Measurements from ENCODE around the gene EXT2. TPM values are rescaled to one million over a fixed set of nuclear protein-coding genes. Genes with fewer than 3 reads are reported as not detected.
A peak's percentile ranks its signal among the peaks of the same experiment; 100 is the strongest.

The EXT2 gene
- total RNA-seq, 1 experiment from 2014 or later = 74.9 TPM

GRCh38 chr11:44248109-44248508 lies 152.6 kb downstream of the EXT2 start:
- peak; percentile 38 for DNase-seq (ENCODE audit: low spot score)
- in situ Hi-C loops (cut with HindIII; ENCODE audit: low sequenced_read_pairs) = no loop called here

- no peak for DNase-seq (ENCODE audit: low spot score)
- in situ Hi-C loops (cut with HindIII; ENCODE audit: low sequenced_read_pairs) = loop anchor here (25.0 kb wide), 1 partner anchor 138 kb away; no protein-coding TSS in a partner anchor
These were observed 154.9 kb downstream of the EXT2 start for GRCh38 chr11:44250421-44250820.

GRCh38 chr11:44252999-44253602 lies 157.6 kb downstream of the EXT2 start:
- in situ Hi-C loops (cut with HindIII; ENCODE audit: low sequenced_read_pairs) = loop anchor here (25.0 kb wide), 1 partner anchor 141 kb away; no protein-coding TSS in a partner anchor
- no peak for DNase-seq (ENCODE audit: low spot score)

GRCh38 chr11:44255406-44256071 lies 160.1 kb downstream of the EXT2 start:
- in situ Hi-C loops (cut with HindIII; ENCODE audit: low sequenced_read_pairs) = loop anchor here (25.0 kb wide), 1 partner anchor 143 kb away; no protein-coding TSS in a partner anchor
- no peak for DNase-seq (ENCODE audit: low spot score)

- in situ Hi-C loops (cut with HindIII; ENCODE audit: low sequenced_read_pairs) = loop anchor here (25.0 kb wide), 1 partner anchor 144 kb away; no protein-coding TSS in a partner anchor
- peak; percentile 38 for DNase-seq (ENCODE audit: low spot score)
These were observed 161.3 kb downstream of the EXT2 start for GRCh38 chr11:44256673-44257291.

GRCh38 chr11:44257338-44258189 lies 162.1 kb downstream of the EXT2 start:
- DNase-seq (ENCODE audit: low spot score) = no peak
- in situ Hi-C loops (cut with HindIII; ENCODE audit: low sequenced_read_pairs) = loop anchor here (25.0 kb wide), 1 partner anchor 145 kb away; no protein-coding TSS in a partner anchor

GRCh38 chr11:44258190-44258489 lies 162.7 kb downstream of the EXT2 start:
- DNase-seq (ENCODE audit: low spot score) = no peak
- in situ Hi-C loops (cut with HindIII; ENCODE audit: low sequenced_read_pairs) = loop anchor here (25.0 kb wide), 1 partner anchor 146 kb away; no protein-coding TSS in a partner anchor

GRCh38 chr11:44258839-44259420 lies 163.5 kb downstream of the EXT2 start:
- in situ Hi-C loops (cut with HindIII; ENCODE audit: low sequenced_read_pairs) = loop anchor here (25.0 kb wide), 1 partner anchor 147 kb away; no protein-coding TSS in a partner anchor
- DNase-seq (ENCODE audit: low spot score) = no peak

- in situ Hi-C loops (cut with HindIII; ENCODE audit: low sequenced_read_pairs) = loop anchor here (25.0 kb wide), 1 partner anchor 148 kb away; no protein-coding TSS in a partner anchor
- DNase-seq (ENCODE audit: low spot score) = no peak
These were observed 164.6 kb downstream of the EXT2 start for GRCh38 chr11:44260081-44260480.

GRCh38 chr11:44261800-44262591 lies 166.5 kb downstream of the EXT2 start:
- in situ Hi-C loops (cut with HindIII; ENCODE audit: low sequenced_read_pairs) = loop anchor here (25.0 kb wide), 1 partner anchor 150 kb away; no protein-coding TSS in a partner anchor
- DNase-seq (ENCODE audit: low spot score) = peak; percentile 67

- in situ Hi-C loops (cut with HindIII; ENCODE audit: low sequenced_read_pairs) = loop anchor here (25.0 kb wide), 1 partner anchor 152 kb away; no protein-coding TSS in a partner anchor
- no peak for DNase-seq (ENCODE audit: low spot score)
These were observed 168.4 kb downstream of the EXT2 start for GRCh38 chr11:44263738-44264437.

- in situ Hi-C loops (cut with HindIII; ENCODE audit: low sequenced_read_pairs) = loop anchor here (25.0 kb wide), 1 partner anchor 152 kb away; no protein-coding TSS in a partner anchor
These were observed 168.9 kb downstream of the EXT2 start for GRCh38 chr11:44264438-44264749.

GRCh38 chr11:44264761-44265160 lies 169.3 kb downstream of the EXT2 start:
- no peak for DNase-seq (ENCODE audit: low spot score)
- in situ Hi-C loops (cut with HindIII; ENCODE audit: low sequenced_read_pairs) = loop anchor here (25.0 kb wide), 1 partner anchor 152 kb away; no protein-coding TSS in a partner anchor

More at GRCh38 chr11:44264438-44264749, 168.9 kb downstream of the EXT2 start:
- DNase-seq (ENCODE audit: low spot score) = no peak

GRCh38 chr11:44266056-44266780 lies 170.7 kb downstream of the EXT2 start:
- no peak for DNase-seq (ENCODE audit: low spot score)
- in situ Hi-C loops (cut with HindIII; ENCODE audit: low sequenced_read_pairs) = loop anchor here (25.0 kb wide), 1 partner anchor 154 kb away; no protein-coding TSS in a partner anchor

- in situ Hi-C loops (cut with HindIII; ENCODE audit: low sequenced_read_pairs) = loop anchor here (25.0 kb wide), 1 partner anchor 155 kb away; no protein-coding TSS in a partner anchor
- no peak for DNase-seq (ENCODE audit: low spot score)
These were observed 171.7 kb downstream of the EXT2 start for GRCh38 chr11:44267006-44267749.
